ENCODE data around the gene ZG16B.

The ZG16B gene

DNA sequence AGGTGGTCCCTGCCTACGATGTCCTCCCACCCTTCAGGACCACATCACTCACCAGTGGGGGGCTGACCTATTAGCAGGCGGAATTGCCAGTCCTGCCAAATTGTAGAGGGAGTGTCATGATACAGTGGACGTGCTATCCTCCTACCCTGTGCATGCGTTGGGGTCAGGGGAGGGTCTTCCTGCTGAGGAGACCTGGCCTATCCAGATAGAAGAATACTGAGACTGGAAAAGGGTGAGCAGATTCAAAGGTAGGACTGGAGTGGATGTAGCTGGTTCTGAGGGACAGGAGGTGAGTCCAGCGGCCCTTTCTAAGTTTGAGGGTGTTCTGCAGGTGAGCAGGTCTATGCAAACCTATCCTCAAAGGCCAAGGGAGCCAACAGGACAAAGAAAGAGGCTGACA is 23.8 kb upstream of the ZG16B start:
- no peak for DNase-seq (ENCODE audit: low spot score)

GRCh38 chr16:2808181-2808580 is 21.9 kb upstream of the ZG16B start:
- DNase-seq (ENCODE audit: low spot score), result no peak

DNA sequence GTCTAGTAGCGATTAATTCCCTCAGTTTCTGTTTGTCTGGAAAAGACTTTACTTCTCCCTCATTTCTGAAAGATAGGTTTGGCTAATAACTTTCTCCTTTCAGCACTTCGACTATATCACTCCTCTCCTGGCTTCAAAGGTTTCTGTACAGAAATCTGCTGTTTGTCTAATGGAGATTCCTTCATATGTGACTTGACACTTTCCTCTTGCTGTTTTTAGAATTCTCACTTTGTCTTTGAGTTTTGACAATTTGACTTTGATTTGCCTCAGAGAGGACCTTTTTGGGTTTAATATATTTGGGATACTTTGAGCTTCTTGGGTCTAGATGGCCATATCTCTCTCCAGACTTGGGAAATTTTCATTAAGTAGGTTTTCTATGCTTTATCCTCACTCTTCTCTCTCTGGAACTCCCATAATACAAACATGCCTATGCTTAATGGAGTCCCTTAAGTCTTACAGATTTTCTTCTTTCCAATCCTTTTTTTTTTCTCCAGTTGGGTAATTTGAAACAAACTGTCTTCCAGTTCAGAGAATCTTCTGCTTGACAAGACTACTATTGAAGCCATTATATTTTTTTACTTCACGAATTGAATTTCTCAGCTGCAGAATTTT is 20.8 kb upstream of the ZG16B start:
- no peak for DNase-seq (ENCODE audit: low spot score)

- no peak for DNase-seq (ENCODE audit: low spot score)
Measured at GRCh38 chr16:2810651-2811050, 19.5 kb upstream of the ZG16B start.

DNA sequence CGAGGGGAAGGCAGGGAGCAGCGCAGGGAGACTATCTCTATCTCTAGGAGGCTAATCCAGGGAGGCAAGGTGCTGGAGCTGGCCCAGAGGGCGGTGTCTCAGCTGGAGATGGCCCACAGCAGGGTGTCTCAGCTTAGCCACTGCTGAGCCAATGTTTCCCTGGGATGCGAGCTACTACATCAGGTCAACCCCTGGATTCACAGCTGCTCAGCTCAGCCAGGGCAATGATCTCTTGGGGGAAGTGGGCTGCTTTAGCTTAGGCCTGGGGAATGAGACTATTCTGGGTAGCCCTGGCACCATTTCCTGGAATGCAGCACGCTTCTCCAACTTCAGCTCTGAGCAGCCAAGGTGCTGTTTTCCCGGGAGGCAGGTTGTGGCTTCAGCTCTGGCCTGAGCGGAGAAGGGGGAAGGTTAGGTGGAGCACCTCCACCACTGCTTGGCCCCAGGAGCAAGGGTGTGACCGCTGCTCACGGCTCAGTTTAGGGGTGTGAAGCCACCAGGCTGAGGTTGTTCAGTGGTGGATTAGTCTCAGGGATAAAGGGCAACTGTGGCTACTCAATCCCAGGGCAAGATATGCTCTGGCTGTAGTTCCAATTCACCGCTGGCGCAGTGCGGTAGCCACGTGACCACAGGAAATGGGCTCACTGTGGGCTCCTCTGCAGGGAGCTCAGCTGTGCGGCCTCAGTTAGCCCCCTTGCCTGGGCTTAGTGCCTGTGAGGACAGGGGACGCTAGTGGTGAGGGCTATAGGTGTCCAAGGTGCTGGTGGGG is 18.2 kb upstream of the ZG16B start:
- DNase-seq (ENCODE audit: low spot score), result no peak

DNA sequence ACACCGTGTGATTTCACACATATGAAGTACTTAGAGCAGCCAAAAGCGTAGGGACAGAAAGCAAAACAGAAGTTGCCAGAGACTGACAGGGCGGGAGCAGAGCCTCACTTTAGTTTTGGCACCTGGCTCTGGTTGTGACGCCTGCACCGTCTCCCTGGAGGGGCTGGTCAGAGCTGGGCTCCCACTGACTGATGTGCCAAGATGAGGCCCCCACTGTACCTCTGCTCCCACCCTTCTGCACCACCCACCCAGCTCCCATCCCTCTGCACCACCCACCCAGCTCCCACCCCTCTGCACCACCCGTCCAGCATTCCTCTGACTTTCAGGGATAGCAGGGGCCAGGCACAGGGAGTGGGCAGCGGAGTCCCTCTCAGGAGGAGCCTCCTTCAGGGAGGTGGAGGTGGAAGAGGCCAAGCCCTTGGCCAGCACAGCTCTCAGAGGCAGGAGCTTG is 16.3 kb upstream of the ZG16B start:
- DNase-seq (ENCODE audit: low spot score), result no peak

GRCh38 chr16:2814551-2815298 is 15.4 kb upstream of the ZG16B start:
- DNase-seq (ENCODE audit: low spot score), result no peak

DNA sequence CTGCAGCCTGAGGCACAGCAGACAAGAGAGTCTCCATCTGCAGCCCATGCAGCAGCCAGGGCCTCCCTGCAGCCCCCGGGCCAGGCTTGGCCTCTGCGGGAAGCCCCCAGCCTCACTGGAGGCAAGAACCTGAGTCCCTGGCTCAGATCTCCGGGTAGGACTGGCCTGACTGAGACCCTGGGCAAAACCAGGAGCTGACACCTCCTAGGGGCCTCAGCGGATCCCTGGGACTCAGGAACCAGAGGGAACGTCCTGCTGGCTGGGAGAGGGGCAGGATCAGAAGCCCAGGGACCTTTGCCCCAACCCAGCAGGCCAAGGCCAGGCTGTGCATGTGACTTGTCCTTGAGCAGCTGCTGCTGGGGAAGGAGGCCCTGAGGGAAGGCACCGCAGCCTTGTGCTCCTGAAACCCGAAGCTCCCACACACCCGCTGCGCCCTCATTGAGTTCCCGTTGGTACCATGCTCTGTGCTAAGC is 14.8 kb upstream of the ZG16B start:
- no peak for DNase-seq (ENCODE audit: low spot score)

GRCh38 chr16:2816751-2817339 is 13.3 kb upstream of the ZG16B start, which contains the start of gene PRSS21:
Gene PRSS21 (plus strand): TSS chr16:2817237. CDS start chr16:2817269, 32 bp downstream.
- DNase-seq (ENCODE audit: low spot score), result no peak

GRCh38 chr16:2817340-2818271 is 12.5 kb upstream of the ZG16B start:
- no peak for DNase-seq (ENCODE audit: low spot score)

DNA sequence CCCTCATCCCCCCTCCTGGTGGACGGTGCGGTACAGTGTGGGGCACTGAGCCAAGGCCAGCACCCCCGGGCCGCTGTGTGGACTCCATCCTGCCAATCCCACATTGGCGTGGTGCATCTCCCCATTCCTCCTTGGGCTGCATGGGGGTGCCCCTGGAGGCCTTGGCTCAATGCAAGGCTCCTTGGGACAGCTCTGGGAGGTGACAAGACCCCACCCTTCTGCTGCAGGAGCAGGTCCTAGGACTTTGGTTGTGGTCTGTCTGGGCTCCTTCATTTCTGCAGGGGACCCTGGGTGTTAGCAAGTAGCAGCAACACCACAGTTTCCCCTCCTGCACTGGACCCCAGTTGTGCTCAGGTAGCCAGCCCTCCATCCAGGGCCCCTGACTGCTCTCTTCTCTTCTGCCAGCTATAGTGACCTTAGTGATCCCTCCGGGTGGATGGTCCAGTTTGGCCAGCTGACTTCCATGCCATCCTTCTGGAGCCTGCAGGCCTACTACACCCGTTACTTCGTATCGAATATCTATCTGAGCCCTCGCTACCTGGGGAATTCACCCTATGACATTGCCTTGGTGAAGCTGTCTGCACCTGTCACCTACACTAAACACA is 11.7 kb upstream of the ZG16B start:
- no peak for DNase-seq (ENCODE audit: low spot score)

- DNase-seq (ENCODE audit: low spot score), result no peak
Measured at GRCh38 chr16:2819179-2819938, 10.7 kb upstream of the ZG16B start.

- no peak for DNase-seq (ENCODE audit: low spot score)
Measured at GRCh38 chr16:2819939-2820835, 9.9 kb upstream of the ZG16B start.

GRCh38 chr16:2820836-2821486 is 9.1 kb upstream of the ZG16B start:
- DNase-seq (ENCODE audit: low spot score), result no peak

DNA sequence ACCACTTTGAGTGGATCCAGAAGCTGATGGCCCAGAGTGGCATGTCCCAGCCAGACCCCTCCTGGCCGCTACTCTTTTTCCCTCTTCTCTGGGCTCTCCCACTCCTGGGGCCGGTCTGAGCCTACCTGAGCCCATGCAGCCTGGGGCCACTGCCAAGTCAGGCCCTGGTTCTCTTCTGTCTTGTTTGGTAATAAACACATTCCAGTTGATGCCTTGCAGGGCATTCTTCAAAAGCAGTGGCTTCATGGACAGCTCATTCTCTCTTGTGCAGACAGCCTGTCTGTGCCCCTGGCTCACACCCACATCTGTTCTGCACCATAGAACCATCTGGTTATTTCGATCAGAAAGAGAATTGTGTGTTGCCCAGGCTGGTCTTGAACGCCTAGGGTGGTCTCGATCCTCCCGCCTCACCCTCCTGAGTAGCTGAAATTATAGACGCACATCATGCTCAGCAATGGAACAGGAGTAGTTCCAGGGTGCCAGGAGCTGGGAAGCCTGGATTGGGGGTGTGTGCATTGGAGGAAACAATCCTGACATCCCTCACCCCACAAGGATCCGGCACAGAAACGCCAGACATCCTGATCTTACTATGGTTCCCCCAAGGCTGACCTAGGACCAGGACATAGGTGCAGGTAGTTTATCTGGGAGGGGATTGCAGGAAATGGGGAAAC is 8.5 kb upstream of the ZG16B start:
- DNase-seq (ENCODE audit: low spot score), result no peak

DNA sequence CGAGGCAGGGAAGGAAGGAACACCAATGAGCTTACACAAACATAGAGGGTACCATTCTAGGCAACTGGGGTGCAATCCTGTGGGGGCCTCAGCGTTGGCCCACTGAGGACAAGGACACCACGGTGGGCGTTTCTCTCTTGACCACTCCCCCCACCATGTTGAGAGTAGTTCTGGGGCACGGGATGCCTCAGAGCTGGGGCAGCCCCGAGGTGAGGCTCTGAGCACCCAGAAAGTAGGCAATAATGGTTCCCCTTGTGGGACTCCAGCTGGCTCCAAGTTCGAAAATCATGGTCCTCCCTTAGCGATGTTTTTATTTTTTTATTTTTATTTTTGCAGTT is 8.0 kb upstream of the ZG16B start:
- DNase-seq (ENCODE audit: low spot score), result no peak

- DNase-seq (ENCODE audit: low spot score), result no peak
Measured at GRCh38 chr16:2822496-2822895, 7.6 kb upstream of the ZG16B start.

DNA sequence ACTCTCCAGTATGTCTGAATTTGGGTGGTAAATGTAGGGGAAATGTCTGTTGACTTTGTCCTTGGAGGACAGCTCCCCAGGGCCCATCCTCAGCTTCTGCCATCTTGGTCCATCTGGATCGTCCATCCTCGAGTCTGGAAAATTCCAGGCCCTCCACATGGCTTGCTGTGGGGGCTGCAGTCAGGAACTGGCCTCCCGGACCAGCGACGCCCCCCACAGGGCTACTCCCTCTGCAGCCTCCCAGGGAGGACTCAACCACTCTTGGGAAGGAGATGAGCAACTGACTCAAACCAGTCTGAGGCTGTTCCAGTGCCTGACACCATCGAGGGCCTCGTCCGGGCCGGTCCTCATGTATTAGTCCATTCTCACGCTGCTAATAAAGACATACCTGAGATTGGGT is 5.5 kb upstream of the ZG16B start:
- no peak for DNase-seq (ENCODE audit: low spot score)

Measured in D341Med (cell line).